ENCODE results near the gene MGAT4C. TPM values are rescaled to one million over a fixed set of nuclear protein-coding genes. Genes with fewer than 3 reads are reported as not detected.

MGAT4C gene
- total RNA-seq, 1 donor from 2014 or later = 0.25 TPM

GRCh38 chr12:86233126-86233525, 23.1 kb downstream of the MGAT4C start:
- Histone ChIP-seq H3K36me3 (no peaks in the 10 kb centered on the region), H3K27ac (no peak overlapping the region), H3K4me1 (no peaks in the 10 kb centered on the region), H3K4me3 (no peak overlapping the region), H3K9me3 (no peaks in the 10 kb centered on the region), H3K27me3 (no peaks in the 10 kb centered on the region)
- intact Hi-C loops (cut with DNase I) = no loop called here
- TF ChIP-seq POLR2A (IDR thresholded peaks at IDR 0.05) (no peak), CTCF (IDR thresholded peaks at IDR 0.05) (no peak), POLR2AphosphoS5 (IDR thresholded peaks at IDR 0.05; ENCODE audit: insufficient read depth in 1 of 2, low read depth in 1 of 2) (no peak)
- no peak for DNase-seq (ENCODE audit: extremely low spot score in 2 of 2)

- TF ChIP-seq CTCF (IDR thresholded peaks at IDR 0.05) (no peak), POLR2A (IDR thresholded peaks at IDR 0.05) (no peak), POLR2AphosphoS5 (IDR thresholded peaks at IDR 0.05; ENCODE audit: insufficient read depth in 1 of 2, low read depth in 1 of 2) (no peak)
- H3K27me3 ChIP-seq = no peaks in the 10 kb centered on the region
- no peak overlapping the region for H3K27ac ChIP-seq
- no peak overlapping the region for H3K4me3 ChIP-seq
- H3K9me3 ChIP-seq = no peaks in the 10 kb centered on the region
- intact Hi-C loops (cut with DNase I) = no loop called here
- DNase-seq (ENCODE audit: extremely low spot score in 2 of 2) = no peak
- no peaks in the 10 kb centered on the region for H3K4me1 ChIP-seq
- no peaks in the 10 kb centered on the region for H3K36me3 ChIP-seq
Measured at GRCh38 chr12:86230516-86231146, 25.6 kb downstream of the MGAT4C start.

GRCh38 chr12:86229772-86230171, 26.4 kb downstream of the MGAT4C start:
- H3K27ac ChIP-seq = no peak overlapping the region
- no peak overlapping the region for H3K4me3 ChIP-seq
- H3K36me3 ChIP-seq = no peaks in the 10 kb centered on the region
- no peak for TF ChIP-seq POLR2AphosphoS5 (IDR thresholded peaks at IDR 0.05; ENCODE audit: insufficient read depth in 1 of 2, low read depth in 1 of 2)
- no peak for TF ChIP-seq CTCF (IDR thresholded peaks at IDR 0.05)
- no peak for TF ChIP-seq POLR2A (IDR thresholded peaks at IDR 0.05)
- DNase-seq (ENCODE audit: extremely low spot score in 2 of 2) = no peak
- H3K4me1 ChIP-seq = no peaks in the 10 kb centered on the region
- intact Hi-C loops (cut with DNase I) = no loop called here
- H3K27me3 ChIP-seq = no peaks in the 10 kb centered on the region
- no peaks in the 10 kb centered on the region for H3K9me3 ChIP-seq

GRCh38 chr12:86228656-86229055, 27.5 kb downstream of the MGAT4C start:
- H3K9me3 ChIP-seq = no peaks in the 10 kb centered on the region
- H3K4me1 ChIP-seq = no peaks in the 10 kb centered on the region
- no peaks in the 10 kb centered on the region for H3K36me3 ChIP-seq
- TF ChIP-seq POLR2AphosphoS5 (IDR thresholded peaks at IDR 0.05; ENCODE audit: insufficient read depth in 1 of 2, low read depth in 1 of 2) (no peak), POLR2A (IDR thresholded peaks at IDR 0.05) (no peak), CTCF (IDR thresholded peaks at IDR 0.05) (no peak)
- DNase-seq (ENCODE audit: extremely low spot score in 2 of 2) = no peak
- no peaks in the 10 kb centered on the region for H3K27me3 ChIP-seq
- H3K4me3 ChIP-seq = no peak overlapping the region
- intact Hi-C loops (cut with DNase I) = no loop called here
- H3K27ac ChIP-seq = no peak overlapping the region

GRCh38 chr12:86226481-86226880, 29.7 kb downstream of the MGAT4C start:
- no peak overlapping the region for H3K27ac ChIP-seq
- no peaks in the 10 kb centered on the region for H3K36me3 ChIP-seq
- no peaks in the 10 kb centered on the region for H3K4me1 ChIP-seq
- TF ChIP-seq POLR2AphosphoS5 (IDR thresholded peaks at IDR 0.05; ENCODE audit: insufficient read depth in 1 of 2, low read depth in 1 of 2) (no peak), POLR2A (IDR thresholded peaks at IDR 0.05) (no peak), CTCF (IDR thresholded peaks at IDR 0.05) (no peak)
- DNase-seq (ENCODE audit: extremely low spot score in 2 of 2) = no peak
- intact Hi-C loops (cut with DNase I) = no loop called here
- no peaks in the 10 kb centered on the region for H3K9me3 ChIP-seq
- H3K27me3 ChIP-seq = no peaks in the 10 kb centered on the region
- no peak overlapping the region for H3K4me3 ChIP-seq
